Activated CD8-positive, alpha-beta T cell treated with anti-CD3 and anti-CD28 coated beads for 36 hours (primary cell): ENCODE data around the gene SELENOH. TPM values are rescaled to one million over a fixed set of nuclear protein-coding genes. Genes with fewer than 3 reads are reported as not detected.

ENCODE experiments used
- ATAC-seq: fragments of 200-7000 bp; cut with Tn5 transposase; one replicate; pipeline ENCODE4 v1.10.0; 2021; ENCODE audit warnings: mild to moderate bottlenecking, moderate library complexity
- CTCF ChIA-PET: fragments of 350-600 bp; sonication (Branson Sonifier 250); formaldehyde crosslinking; loops from one replicate; lab custom pipeline; 2021; ENCODE audit warnings: antibody characterized with exemption; lab: Charles Lee
- POLR2A ChIA-PET: fragments of 350-600 bp; sonication (Branson Sonifier 250); formaldehyde crosslinking; loops from one replicate; lab custom pipeline; 2021; ENCODE audit warnings: antibody characterized with exemption; lab: Charles Lee
- DNase-seq: peaks from one replicate; pipeline ENCODE4 v3.0.0-alpha.2; 2020
- H3K27ac Mint-ChIP-seq: one replicate; pipeline ENCODE4 v1.8.0; 2021; ENCODE audit warnings: mild to moderate bottlenecking, mixed read lengths
- H3K27me3 Mint-ChIP-seq: one replicate; pipeline ENCODE4 v1.8.0; 2021; ENCODE audit warnings: mixed read lengths
- H3K36me3 Mint-ChIP-seq: one replicate; pipeline ENCODE4 v1.8.0; 2021; ENCODE audit warnings: low read depth, mixed read lengths
- H3K4me1 Mint-ChIP-seq: one replicate; pipeline ENCODE4 v1.8.0; 2021; ENCODE audit warnings: low read depth, mixed read lengths
- H3K4me3 Mint-ChIP-seq: one replicate; pipeline ENCODE4 v1.8.0; 2021; ENCODE audit warnings: mild to moderate bottlenecking, moderate library complexity, mixed read lengths
- H3K9me3 Mint-ChIP-seq: one replicate; pipeline ENCODE4 v1.8.0; 2021; ENCODE audit warnings: mixed read lengths
- CTCF ChIP-seq: fragments of 200-600 bp; IDR thresholded peaks from one replicate; pipeline ENCODE4 v1.8.0; 2022; ENCODE audit warnings: antibody characterized with exemption, mild to moderate bottlenecking
- intact Hi-C: fragments of 100-400 bp; cut with micrococcal nuclease; formaldehyde crosslinking; loops from one replicate; pipeline ENCODE4 v1.10.0; 2022
- total RNA-seq, 2 experiments: library from RNA; stranded (reverse); gene quantifications; one replicate each; pipeline ENCODE4 v1.2.3, GENCODE V29; 2021

Gene SELENOH
- total RNA-seq, 2 experiments from 2014 or later = 257 to 265 TPM

GRCh38 chr11:57744357-57744756 is 3.1 kb downstream of the SELENOH start:
- Mint-ChIP-seq H3K36me3 (peaks cover 55% of the 10 kb centered on the region), H3K4me1 (peaks cover 42% of the 10 kb centered on the region)

GRCh38 chr11:57745206-57745605 is 3.9 kb downstream of the SELENOH start:
- Mint-ChIP-seq H3K27me3 (no peaks in the 10 kb centered on the region), H3K4me1 (peaks cover 42% of the 10 kb centered on the region), H3K9me3 (no peaks in the 10 kb centered on the region), H3K27ac (peak overlapping the region; percentile 74), H3K36me3 (peaks cover 54% of the 10 kb centered on the region), H3K4me3 (no peak overlapping the region)
- intact Hi-C loops = no loop called here
- CTCF ChIA-PET = interaction anchor here (2.1 to 12.2 kb wide), 2 partner anchors 10 to 55 kb away, joined by 5 to 142 read pairs; no protein-coding TSS in a partner anchor
- no peak for ATAC-seq
- TF ChIP-seq CTCF = no peak
- no peak for DNase-seq
- POLR2A ChIA-PET = interaction anchor here (1.2 to 2.7 kb wide), 3 partner anchors 12 to 77 kb away, joined by 5 to 10 read pairs (median 7); no protein-coding TSS in a partner anchor

More at GRCh38 chr11:57744357-57744756, 3.1 kb downstream of the SELENOH start:
- ATAC-seq (no peak), DNase-seq (no peak)
- Mint-ChIP-seq H3K27ac (peak overlapping the region; percentile 74), H3K9me3 (no peaks in the 10 kb centered on the region), H3K27me3 (no peaks in the 10 kb centered on the region), H3K4me3 (peak overlapping the region; percentile 30)
- POLR2A ChIA-PET = interaction anchor here (1.2 to 2.7 kb wide), 3 partner anchors 11 to 37 kb away, joined by 3 to 10 read pairs (median 7); no protein-coding TSS in a partner anchor
- CTCF ChIA-PET = interaction anchor here (0.7 to 12.2 kb wide), 3 partner anchors 11 to 56 kb away, joined by 3 to 142 read pairs (median 5); no protein-coding TSS in a partner anchor
- intact Hi-C loops = no loop called here
- TF ChIP-seq CTCF = no peak

GRCh38 chr11:57746920-57747319 is 5.6 kb downstream of the SELENOH start:
- intact Hi-C loops = no loop called here
- Mint-ChIP-seq H3K27ac (peak overlapping the region; percentile 59), H3K4me1 (peaks cover 38% of the 10 kb centered on the region), H3K4me3 (no peak overlapping the region), H3K27me3 (no peaks in the 10 kb centered on the region), H3K9me3 (no peaks in the 10 kb centered on the region), H3K36me3 (peaks cover 48% of the 10 kb centered on the region)
- DNase-seq (no peak), ATAC-seq (no peak)
- no peak for TF ChIP-seq CTCF
- POLR2A ChIA-PET = interaction anchor here (1.1 to 1.8 kb wide), 2 partner anchors 10 to 13 kb away, joined by 3 to 5 read pairs; no protein-coding TSS in a partner anchor
- CTCF ChIA-PET = interaction anchor here (0.6 to 12.2 kb wide), 6 partner anchors 28 to 102 kb away, joined by 3 to 142 read pairs (median 3); no protein-coding TSS in a partner anchor

- no peak for ATAC-seq
- ChIA-PET CTCF (interaction anchor here (0.8 to 12.2 kb wide), 3 partner anchors 41 to 56 kb away, joined by 3 to 142 read pairs (median 3); no protein-coding TSS in a partner anchor), POLR2A (no interaction called here)
- Mint-ChIP-seq H3K27me3 (no peaks in the 10 kb centered on the region), H3K9me3 (no peaks in the 10 kb centered on the region), H3K36me3 (peaks cover 15% of the 10 kb centered on the region), H3K4me1 (peaks cover 6% of the 10 kb centered on the region), H3K4me3 (no peak overlapping the region), H3K27ac (peak overlapping the region; percentile 4)
- no peak for TF ChIP-seq CTCF
- no peak for DNase-seq
- intact Hi-C loops = loop anchor here (5.0 kb wide), 1 partner anchor 51 kb away; no protein-coding TSS in a partner anchor
Observed at GRCh38 chr11:57751176-57751575, 9.9 kb downstream of the SELENOH start.
